Measurements from ENCODE around the gene VAMP2. TPM values are rescaled to one million over a fixed set of nuclear protein-coding genes. Genes with fewer than 3 reads are reported as not detected.
A peak's percentile ranks its signal among the peaks of the same experiment; 100 is the strongest.

The VAMP2 gene, protein sequence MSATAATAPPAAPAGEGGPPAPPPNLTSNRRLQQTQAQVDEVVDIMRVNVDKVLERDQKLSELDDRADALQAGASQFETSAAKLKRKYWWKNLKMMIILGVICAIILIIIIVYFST
- total RNA-seq, result 82.0 and 97.7 TPM in 2 replicates

DNA sequence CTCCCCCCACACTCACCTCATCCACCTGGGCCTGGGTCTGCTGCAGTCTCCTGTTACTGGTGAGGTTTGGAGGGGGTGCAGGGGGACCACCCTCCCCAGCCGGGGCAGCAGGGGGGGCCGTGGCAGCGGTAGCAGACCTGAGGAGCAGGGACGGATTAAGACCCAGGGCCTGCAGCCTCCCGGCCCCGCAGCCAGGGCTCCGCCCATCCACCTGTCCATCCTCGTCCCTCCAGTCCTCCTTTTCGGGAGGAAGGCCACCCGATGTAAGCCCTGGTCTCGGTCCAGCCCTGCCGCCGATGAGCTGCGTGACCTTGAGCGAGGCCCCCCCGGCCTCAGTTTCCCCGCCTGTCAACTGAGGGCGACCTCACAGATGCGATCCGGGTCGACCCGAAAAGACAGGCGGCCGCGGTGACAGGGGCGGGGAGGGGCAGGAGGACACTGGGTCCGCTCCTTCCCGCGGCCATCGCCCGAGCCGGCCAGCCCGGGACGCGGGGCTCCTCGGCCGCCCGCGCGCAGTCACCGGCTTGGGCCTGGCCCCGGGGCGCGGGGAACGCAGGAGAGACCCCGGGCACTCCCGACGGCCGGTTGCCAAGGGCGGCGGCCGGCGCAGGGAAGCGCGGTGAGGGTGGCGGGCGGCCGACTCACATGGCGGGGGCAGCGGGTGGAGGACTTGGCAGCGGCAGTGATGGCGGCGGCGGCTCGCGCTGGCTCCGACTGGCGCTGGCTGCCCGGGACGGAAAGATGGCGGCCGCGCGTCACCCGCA lies at the start of gene VAMP2:
VAMP2 (minus strand) TSS at position 716 of the 764 bp plus-strand sequence; CDS start at position 647, 69 bp downstream.
- peak; percentile 91 for DNase-seq
- TF ChIP-seq CTCF (IDR thresholded peaks at IDR 0.05), result no peak
- ChIA-PET POLR2A (interaction anchor here (0.6 to 15.9 kb wide), 9 partner anchors 10 to 133 kb away, joined by 3 to 385 read pairs (median 5); partner anchors contain the start of genes BORCS6, CTC1 and SLC25A35), CTCF (interaction anchor here (1.0 to 2.0 kb wide), 2 partner anchors 43 to 83 kb away, joined by 3 to 5 read pairs; no protein-coding TSS in a partner anchor)
- Mint-ChIP-seq H3K4me1 (peaks cover 56% of the 10 kb centered on the region), H3K36me3 (ENCODE audit: low read depth) (peaks cover 33% of the 10 kb centered on the region), H3K27me3 (no peaks in the 10 kb centered on the region), H3K27ac (peak within 1 kb of the TSS; percentile 95), H3K4me3 (peak within 1 kb of the TSS; percentile 91), H3K9me3 (no peaks in the 10 kb centered on the region)
- intact Hi-C loops (cut with micrococcal nuclease), result no loop called here
- ATAC-seq (ENCODE audit: low read depth), result peak; percentile 71

DNA sequence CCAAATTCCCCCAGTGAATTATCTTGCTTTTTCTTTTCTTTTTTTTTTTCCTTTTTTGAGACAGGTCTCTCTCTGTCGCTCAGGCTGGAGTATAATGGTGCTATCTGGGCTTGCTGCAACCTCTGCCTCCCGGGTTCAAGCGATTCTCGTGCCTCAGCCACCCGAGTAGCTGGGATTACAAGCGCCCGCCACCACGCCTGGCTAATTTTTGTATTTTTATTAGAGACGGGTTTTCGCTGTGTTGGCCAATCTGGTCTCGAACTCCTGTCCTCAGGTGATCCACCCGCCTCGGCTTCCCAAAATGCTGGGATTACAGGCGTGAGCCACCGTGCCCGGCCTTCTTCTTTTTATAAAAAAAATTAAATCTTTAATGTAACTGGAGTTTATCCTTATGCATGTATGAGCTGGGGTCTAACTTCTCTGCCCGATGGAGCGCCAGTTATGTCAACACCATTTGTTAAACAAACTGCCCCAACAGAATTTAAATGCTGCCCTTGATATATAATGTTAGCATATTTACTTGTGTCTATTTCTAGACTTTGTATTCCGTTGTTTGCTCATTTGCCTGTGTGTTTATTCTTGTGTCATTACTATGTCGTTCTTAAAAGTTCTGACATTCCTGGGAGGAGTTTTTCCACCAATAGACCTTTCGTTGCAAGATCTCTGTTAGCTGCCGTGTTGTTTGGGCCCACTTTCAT lies 48.2 kb upstream of the VAMP2 start:
- POLR2A ChIA-PET, result interaction anchor here (0.7 to 6.8 kb wide), 10 partner anchors 11 to 78 kb away, joined by 3 to 84 read pairs (median 6); partner anchors contain the start of genes BORCS6, CTC1 and RANGRF
- no peak for TF ChIP-seq CTCF (IDR thresholded peaks at IDR 0.05)
- H3K9me3 Mint-ChIP-seq, result no peaks in the 10 kb centered on the region
- peaks cover 19% of the 10 kb centered on the region for H3K4me1 Mint-ChIP-seq
- CTCF ChIA-PET, result interaction anchor here (1.0 kb wide), 1 partner anchor 10 kb away, joined by 4 read pairs; no protein-coding TSS in a partner anchor
- intact Hi-C loops (cut with micrococcal nuclease), result loop anchor here (1.0 kb wide), 4 partner anchors 11 to 38 kb away; partner anchors contain the start of gene BORCS6
- H3K36me3 Mint-ChIP-seq (ENCODE audit: low read depth), result peaks cover 2% of the 10 kb centered on the region
- DNase-seq (no peak), ATAC-seq (ENCODE audit: low read depth) (no peak)
- peak overlapping the region; percentile 91 for H3K27ac Mint-ChIP-seq
- H3K27me3 Mint-ChIP-seq, result no peaks in the 10 kb centered on the region
- H3K4me3 Mint-ChIP-seq, result peak overlapping the region; percentile 95

DNA sequence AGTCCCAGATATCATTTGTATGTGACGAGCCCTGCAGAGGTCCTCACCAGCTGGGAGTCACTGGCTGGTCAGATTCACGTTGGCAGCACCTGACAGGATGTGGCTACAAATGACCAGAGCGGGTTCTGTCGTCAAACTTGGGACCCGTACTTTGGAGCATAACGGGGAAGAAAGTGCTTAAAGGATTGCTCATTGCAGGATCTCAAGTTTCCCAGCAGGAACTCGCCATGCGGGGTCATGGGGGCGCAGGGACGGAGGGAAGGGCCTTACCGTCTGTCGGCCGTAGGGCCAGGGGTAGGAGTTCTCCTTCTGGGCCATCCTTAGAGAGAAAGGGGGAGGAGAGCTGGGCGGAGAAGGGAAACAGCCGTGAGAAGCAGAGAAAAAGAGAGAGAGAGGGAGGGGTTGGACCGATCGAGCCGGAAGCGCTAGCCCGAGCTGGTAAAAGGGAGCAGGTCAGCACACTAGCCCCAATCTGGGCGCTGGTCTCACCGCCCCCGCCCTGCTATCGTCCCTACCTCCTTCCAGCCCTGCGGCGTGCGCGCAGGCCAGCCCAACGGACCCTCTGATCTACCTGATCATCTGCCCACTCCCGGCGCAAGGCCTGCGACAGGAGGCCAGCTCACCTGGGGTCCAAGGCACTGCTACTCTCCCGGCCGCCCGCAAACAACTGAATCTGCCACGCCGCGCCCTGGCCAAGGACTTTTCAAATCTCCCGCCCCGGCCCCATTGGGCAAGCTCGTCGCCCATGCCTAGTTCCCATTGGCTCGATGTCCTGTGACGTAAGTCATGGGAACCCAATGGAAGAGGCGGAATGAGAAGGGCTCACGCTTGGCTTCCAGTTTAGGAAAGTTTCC lies 47.4 kb upstream of the VAMP2 start, which contains the start of gene AURKB:
AURKB (minus strand) TSS at position 669 of the 854 bp plus-strand sequence; CDS start at position 318, 351 bp downstream.
- Mint-ChIP-seq H3K4me3 (peak within 1 kb of the TSS; percentile 95), H3K27ac (peak within 1 kb of the TSS; percentile 91), H3K9me3 (no peaks in the 10 kb centered on the region), H3K4me1 (peaks cover 19% of the 10 kb centered on the region), H3K36me3 (ENCODE audit: low read depth) (peaks cover 2% of the 10 kb centered on the region), H3K27me3 (no peaks in the 10 kb centered on the region)
- CTCF ChIA-PET, result interaction anchor here (1.0 kb wide), 1 partner anchor 11 kb away, joined by 4 read pairs; no protein-coding TSS in a partner anchor
- DNase-seq, result peak; percentile 80
- POLR2A ChIA-PET, result interaction anchor here (0.7 to 6.8 kb wide), 10 partner anchors 10 to 78 kb away, joined by 3 to 84 read pairs (median 6); partner anchors contain the start of genes BORCS6, CTC1 and RANGRF
- intact Hi-C loops (cut with micrococcal nuclease), result loop anchor here (1.0 kb wide), 4 partner anchors 10 to 37 kb away; partner anchors contain the start of gene BORCS6
- TF ChIP-seq CTCF (IDR thresholded peaks at IDR 0.05), result no peak
- peak; percentile 99 for ATAC-seq (ENCODE audit: low read depth)

GRCh38 chr17:8206536-8206935 lies 43.8 kb upstream of the VAMP2 start:
- Mint-ChIP-seq H3K36me3 (ENCODE audit: low read depth) (peaks cover 2% of the 10 kb centered on the region), H3K27me3 (no peaks in the 10 kb centered on the region), H3K27ac (no peak overlapping the region), H3K4me1 (peaks cover 19% of the 10 kb centered on the region), H3K4me3 (no peak overlapping the region), H3K9me3 (no peaks in the 10 kb centered on the region)
- DNase-seq, result no peak
- ChIA-PET POLR2A (interaction anchor here (0.8 to 6.8 kb wide), 2 partner anchors 9 to 18 kb away, joined by 5 to 69 read pairs; partner anchors contain the start of gene BORCS6), CTCF (no interaction called here)
- no peak for TF ChIP-seq CTCF (IDR thresholded peaks at IDR 0.05)
- no peak for ATAC-seq (ENCODE audit: low read depth)
- intact Hi-C loops (cut with micrococcal nuclease), result no loop called here

Data from activated B cell treated with CpG ODN at 0.5 μM for 24 hours (primary cell).